C4-2B (cell line): ENCODE data around the gene LGR6.

ENCODE experiments used
- H3K27ac ChIP-seq: fragments of 450-650 bp; 2 replicates; pipeline ENCODE4 v1.5.1; 2017
- CTCF ChIP-seq: fragments of 450-650 bp; conservative IDR thresholded peaks from 2 replicates; pipeline ENCODE4 v1.5.1; 2017; ENCODE audit warnings: mild to moderate bottlenecking
- ZFX ChIP-seq: fragments of 450-650 bp; IDR thresholded peaks from 2 replicates; pipeline ENCODE4 v1.6.1; 2017

LGR6 gene

GRCh38 chr1:202207292-202207691 lies 13.7 kb downstream of the LGR6 start:
- H3K27ac ChIP-seq = no peak overlapping the region
- TF ChIP-seq ZFX (no peak), CTCF (peak; percentile 13; the same call in 1 of the 2 replicates)

- no peak overlapping the region for H3K27ac ChIP-seq
- TF ChIP-seq ZFX = no peak
- no peak for TF ChIP-seq CTCF
These were observed 14.8 kb downstream of the LGR6 start for GRCh38 chr1:202208351-202208857.

- H3K27ac ChIP-seq = no peak overlapping the region
- TF ChIP-seq CTCF (no peak; the same call in 1 of the 2 replicates), ZFX (no peak)
These were observed 16.8 kb downstream of the LGR6 start for GRCh38 chr1:202210385-202210784.

GRCh38 chr1:202210969-202211368 lies 17.4 kb downstream of the LGR6 start:
- H3K27ac ChIP-seq = no peak overlapping the region
- TF ChIP-seq CTCF (no peak), ZFX (no peak)

GRCh38 chr1:202212787-202213186 lies 19.2 kb downstream of the LGR6 start:
- no peak overlapping the region for H3K27ac ChIP-seq
- no peak for TF ChIP-seq ZFX
- TF ChIP-seq CTCF = no peak

GRCh38 chr1:202213361-202214088 lies 19.9 kb downstream of the LGR6 start:
- H3K27ac ChIP-seq = no peak overlapping the region
- no peak for TF ChIP-seq ZFX
- no peak for TF ChIP-seq CTCF

GRCh38 chr1:202214089-202214843 lies 20.7 kb downstream of the LGR6 start:
- H3K27ac ChIP-seq = no peak overlapping the region

More at GRCh38 chr1:202214089-202214843, 20.7 kb downstream of the LGR6 start:
- TF ChIP-seq CTCF (no peak), ZFX (no peak)
